ENCODE results near the gene MCTP2.

MCTP2 gene

GRCh38 chr15:94360251-94360685 lies 128.9 kb downstream of the MCTP2 start:
- no peak for DNase-seq

GRCh38 chr15:94362385-94363092 lies 131.2 kb downstream of the MCTP2 start:
- DNase-seq: no peak

GRCh38 chr15:94363382-94363781 lies 132.0 kb downstream of the MCTP2 start:
- no peak for DNase-seq

GRCh38 chr15:94366781-94367180 lies 135.4 kb downstream of the MCTP2 start:
- DNase-seq: no peak

GRCh38 chr15:94367726-94368535 lies 136.6 kb downstream of the MCTP2 start:
- DNase-seq: no peak

- DNase-seq: no peak
Measured at GRCh38 chr15:94370206-94370935, 139.0 kb downstream of the MCTP2 start.

GRCh38 chr15:94370936-94371285 lies 139.6 kb downstream of the MCTP2 start:
- DNase-seq: no peak

GRCh38 chr15:94372821-94373220 lies 141.5 kb downstream of the MCTP2 start:
- no peak for DNase-seq

GRCh38 chr15:94375997-94376396 lies 144.6 kb downstream of the MCTP2 start:
- DNase-seq: no peak

- no peak for DNase-seq
Measured at GRCh38 chr15:94379986-94380385, 148.6 kb downstream of the MCTP2 start.

- DNase-seq: no peak
Measured at GRCh38 chr15:94380798-94381197, 149.4 kb downstream of the MCTP2 start.

GRCh38 chr15:94381384-94381783 lies 150.0 kb downstream of the MCTP2 start:
- DNase-seq: no peak

- DNase-seq: no peak
Measured at GRCh38 chr15:94383041-94383440, 151.7 kb downstream of the MCTP2 start.

- no peak for DNase-seq
Measured at GRCh38 chr15:94383706-94384105, 152.3 kb downstream of the MCTP2 start.

- DNase-seq: no peak
Measured at GRCh38 chr15:94385441-94385840, 154.1 kb downstream of the MCTP2 start.

- DNase-seq: no peak
Measured at GRCh38 chr15:94386351-94386750, 155.0 kb downstream of the MCTP2 start.

- no peak for DNase-seq
Measured at GRCh38 chr15:94387442-94387841, 156.1 kb downstream of the MCTP2 start.

GRCh38 chr15:94387849-94388441 lies 156.6 kb downstream of the MCTP2 start:
- DNase-seq: no peak

- DNase-seq: no peak
Measured at GRCh38 chr15:94395640-94396039, 164.3 kb downstream of the MCTP2 start.

GRCh38 chr15:94397337-94397736 lies 166.0 kb downstream of the MCTP2 start:
- no peak for DNase-seq

- no peak for DNase-seq
Measured at GRCh38 chr15:94398001-94398400, 166.6 kb downstream of the MCTP2 start.

GRCh38 chr15:94400526-94401298 lies 169.4 kb downstream of the MCTP2 start:
- no peak for DNase-seq

- DNase-seq: no peak
Measured at GRCh38 chr15:94403331-94403730, 172.0 kb downstream of the MCTP2 start.

Data from CD4-positive, alpha-beta T cell treated with Interleukin-15 for 1 hour (primary cell).